T-helper 2 cell treated with Interferon-gamma antibody and Interleukin-4, amounts not matched to agents 5 μg/mL and 100 μg/mL, for 36 hours (primary cell): ENCODE data around the gene PUSL1.

Experiments
- DNase-seq: peaks from one replicate; pipeline ENCODE4 v3.0.0; 2021; ENCODE audit warnings: low spot score
- H3K27ac Mint-ChIP-seq: one replicate; pipeline ENCODE4 v1.8.0; 2021; ENCODE audit warnings: mild to moderate bottlenecking, mixed read lengths
- H3K27me3 Mint-ChIP-seq: one replicate; pipeline ENCODE4 v1.8.0; 2021; ENCODE audit warnings: low read depth, mixed read lengths
- H3K36me3 Mint-ChIP-seq: one replicate; pipeline ENCODE4 v1.8.0; 2021; ENCODE audit warnings: low read depth, mixed read lengths
- H3K4me1 Mint-ChIP-seq: one replicate; pipeline ENCODE4 v1.8.0; 2021; ENCODE audit warnings: low read depth, mixed read lengths
- H3K4me3 Mint-ChIP-seq: one replicate; pipeline ENCODE4 v1.8.0; 2022; ENCODE audit warnings: mild to moderate bottlenecking, moderate library complexity, mixed read lengths
- H3K9me3 Mint-ChIP-seq: one replicate; pipeline ENCODE4 v1.8.0; 2021; ENCODE audit warnings: mixed read lengths

PUSL1 gene

GRCh38 chr1:1334835-1335234, 26.4 kb downstream of the PUSL1 start:
- Mint-ChIP-seq H3K27ac (no peak overlapping the region), H3K9me3 (peaks cover 1% of the 10 kb centered on the region), H3K36me3 (no peaks in the 10 kb centered on the region), H3K27me3 (no peaks in the 10 kb centered on the region), H3K4me3 (no peak overlapping the region), H3K4me1 (no peaks in the 10 kb centered on the region)
- DNase-seq = no peak

GRCh38 chr1:1335283-1335682, 26.9 kb downstream of the PUSL1 start:
- H3K27ac Mint-ChIP-seq = no peak overlapping the region
- H3K9me3 Mint-ChIP-seq = no peaks in the 10 kb centered on the region
- H3K4me1 Mint-ChIP-seq = no peaks in the 10 kb centered on the region
- no peak overlapping the region for H3K4me3 Mint-ChIP-seq
- DNase-seq = no peak
- H3K36me3 Mint-ChIP-seq = no peaks in the 10 kb centered on the region
- H3K27me3 Mint-ChIP-seq = no peaks in the 10 kb centered on the region

GRCh38 chr1:1335792-1336248, 27.4 kb downstream of the PUSL1 start:
- no peak overlapping the region for H3K4me3 Mint-ChIP-seq
- H3K27me3 Mint-ChIP-seq = no peaks in the 10 kb centered on the region
- no peak overlapping the region for H3K27ac Mint-ChIP-seq
- H3K36me3 Mint-ChIP-seq = peaks cover 4% of the 10 kb centered on the region
- peaks cover under 1% of the 10 kb centered on the region for H3K4me1 Mint-ChIP-seq
- no peaks in the 10 kb centered on the region for H3K9me3 Mint-ChIP-seq
- DNase-seq = no peak

GRCh38 chr1:1336446-1336845, 28.0 kb downstream of the PUSL1 start:
- Mint-ChIP-seq H3K36me3 (peaks cover 10% of the 10 kb centered on the region), H3K4me3 (no peak overlapping the region), H3K4me1 (peaks cover 4% of the 10 kb centered on the region), H3K27ac (no peak overlapping the region), H3K27me3 (no peaks in the 10 kb centered on the region), H3K9me3 (no peaks in the 10 kb centered on the region)
- no peak for DNase-seq

- no peak for DNase-seq
- Mint-ChIP-seq H3K9me3 (no peaks in the 10 kb centered on the region), H3K4me1 (peaks cover 4% of the 10 kb centered on the region), H3K27ac (no peak overlapping the region), H3K27me3 (no peaks in the 10 kb centered on the region), H3K4me3 (no peak overlapping the region), H3K36me3 (peaks cover 11% of the 10 kb centered on the region)
Observed at GRCh38 chr1:1336931-1337792, 28.8 kb downstream of the PUSL1 start.

GRCh38 chr1:1337793-1338147, 29.4 kb downstream of the PUSL1 start:
- Mint-ChIP-seq H3K36me3 (peaks cover 11% of the 10 kb centered on the region), H3K4me1 (peaks cover 4% of the 10 kb centered on the region), H3K9me3 (no peaks in the 10 kb centered on the region), H3K27me3 (no peaks in the 10 kb centered on the region), H3K4me3 (no peak overlapping the region), H3K27ac (no peak overlapping the region)
- no peak for DNase-seq

- H3K9me3 Mint-ChIP-seq = no peaks in the 10 kb centered on the region
- no peak overlapping the region for H3K27ac Mint-ChIP-seq
- H3K27me3 Mint-ChIP-seq = no peaks in the 10 kb centered on the region
- DNase-seq = no peak
- peaks cover 11% of the 10 kb centered on the region for H3K36me3 Mint-ChIP-seq
- H3K4me1 Mint-ChIP-seq = peaks cover 4% of the 10 kb centered on the region
- H3K4me3 Mint-ChIP-seq = no peak overlapping the region
Observed at GRCh38 chr1:1338278-1338677, 29.9 kb downstream of the PUSL1 start.

GRCh38 chr1:1340185-1340584, 31.8 kb downstream of the PUSL1 start:
- no peaks in the 10 kb centered on the region for H3K27me3 Mint-ChIP-seq
- peaks cover 11% of the 10 kb centered on the region for H3K36me3 Mint-ChIP-seq
- DNase-seq = no peak
- H3K9me3 Mint-ChIP-seq = no peaks in the 10 kb centered on the region
- H3K4me1 Mint-ChIP-seq = peaks cover 4% of the 10 kb centered on the region
- no peak overlapping the region for H3K27ac Mint-ChIP-seq
- no peak overlapping the region for H3K4me3 Mint-ChIP-seq

- no peak overlapping the region for H3K27ac Mint-ChIP-seq
Observed at GRCh38 chr1:1340791-1341548, 32.6 kb downstream of the PUSL1 start.

GRCh38 chr1:1341549-1342021, 33.2 kb downstream of the PUSL1 start:
- H3K9me3 Mint-ChIP-seq = no peaks in the 10 kb centered on the region
- H3K27me3 Mint-ChIP-seq = no peaks in the 10 kb centered on the region
- H3K36me3 Mint-ChIP-seq = peaks cover 11% of the 10 kb centered on the region
- H3K4me3 Mint-ChIP-seq = no peak overlapping the region
- peaks cover 4% of the 10 kb centered on the region for H3K4me1 Mint-ChIP-seq
- no peak overlapping the region for H3K27ac Mint-ChIP-seq
- DNase-seq = no peak

More at GRCh38 chr1:1340791-1341548, 32.6 kb downstream of the PUSL1 start:
- Mint-ChIP-seq H3K4me1 (peaks cover 4% of the 10 kb centered on the region), H3K4me3 (no peak overlapping the region), H3K27me3 (no peaks in the 10 kb centered on the region), H3K9me3 (no peaks in the 10 kb centered on the region), H3K36me3 (peaks cover 11% of the 10 kb centered on the region)
- no peak for DNase-seq

GRCh38 chr1:1342061-1342562, 33.7 kb downstream of the PUSL1 start:
- H3K9me3 Mint-ChIP-seq = no peaks in the 10 kb centered on the region
- no peak overlapping the region for H3K4me3 Mint-ChIP-seq
- H3K27me3 Mint-ChIP-seq = no peaks in the 10 kb centered on the region

GRCh38 chr1:1342584-1343115, 34.3 kb downstream of the PUSL1 start:
- H3K27me3 Mint-ChIP-seq = no peaks in the 10 kb centered on the region
- peaks cover 6% of the 10 kb centered on the region for H3K4me1 Mint-ChIP-seq
- no peak for DNase-seq
- H3K4me3 Mint-ChIP-seq = no peak overlapping the region
- peaks cover 11% of the 10 kb centered on the region for H3K36me3 Mint-ChIP-seq
- H3K27ac Mint-ChIP-seq = no peak overlapping the region
- no peaks in the 10 kb centered on the region for H3K9me3 Mint-ChIP-seq

More at GRCh38 chr1:1342061-1342562, 33.7 kb downstream of the PUSL1 start:
- Mint-ChIP-seq H3K27ac (no peak overlapping the region), H3K4me1 (peaks cover 4% of the 10 kb centered on the region), H3K36me3 (peaks cover 11% of the 10 kb centered on the region)
- no peak for DNase-seq

- Mint-ChIP-seq H3K27me3 (no peaks in the 10 kb centered on the region), H3K4me3 (no peak overlapping the region), H3K36me3 (peaks cover 11% of the 10 kb centered on the region), H3K9me3 (no peaks in the 10 kb centered on the region), H3K27ac (no peak overlapping the region), H3K4me1 (peaks cover 6% of the 10 kb centered on the region)
- DNase-seq = no peak
Observed at GRCh38 chr1:1343811-1344421, 35.5 kb downstream of the PUSL1 start.
